ENCODE data around the gene UEVLD.
"Not testable (repeated sequence)": the region's sequence is repeated elsewhere in the genome, so short reads cannot be mapped to it uniquely, and the experiment has no call there.

Gene UEVLD

GRCh38 chr11:18588297-18589252 lies at the start of gene UEVLD:
Gene UEVLD, minus strand, starts transcription at chr11:18588734. Its CDS starts 80 bp downstream, at chr11:18588654.
- DNase-seq (ENCODE audit: low spot score) = peak; percentile 88

- peak; percentile 99 for DNase-seq (ENCODE audit: low spot score)
Measured at GRCh38 chr11:18634140-18635032, 45.9 kb upstream of the UEVLD start, which contains the start of gene SPTY2D1. Gene SPTY2D1, minus strand, starts transcription at chr11:18634342. Its CDS starts 85 bp downstream, at chr11:18634257.

GRCh38 chr11:18633256-18634139 lies 45.0 kb upstream of the UEVLD start:
- DNase-seq (ENCODE audit: low spot score) = no peak

DNA sequence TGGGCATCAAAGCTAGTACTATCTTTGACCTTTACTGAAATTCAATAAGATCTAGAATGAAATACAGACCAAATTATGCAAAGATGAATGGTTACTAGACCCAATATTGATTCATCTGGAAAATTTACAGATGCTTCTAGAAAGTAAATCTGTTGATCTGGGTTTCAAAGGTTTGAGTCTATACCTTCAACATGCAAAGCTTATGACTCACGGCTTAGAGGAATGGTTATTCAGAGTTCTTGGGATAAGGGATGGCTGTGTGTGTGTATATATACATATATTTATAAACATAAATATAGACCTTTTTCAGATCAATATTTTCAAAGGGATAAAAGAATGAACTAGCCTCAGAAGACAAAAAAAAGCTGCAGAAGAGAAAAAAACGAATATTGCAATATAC lies 44.3 kb upstream of the UEVLD start:
- no peak for DNase-seq (ENCODE audit: low spot score)

DNA sequence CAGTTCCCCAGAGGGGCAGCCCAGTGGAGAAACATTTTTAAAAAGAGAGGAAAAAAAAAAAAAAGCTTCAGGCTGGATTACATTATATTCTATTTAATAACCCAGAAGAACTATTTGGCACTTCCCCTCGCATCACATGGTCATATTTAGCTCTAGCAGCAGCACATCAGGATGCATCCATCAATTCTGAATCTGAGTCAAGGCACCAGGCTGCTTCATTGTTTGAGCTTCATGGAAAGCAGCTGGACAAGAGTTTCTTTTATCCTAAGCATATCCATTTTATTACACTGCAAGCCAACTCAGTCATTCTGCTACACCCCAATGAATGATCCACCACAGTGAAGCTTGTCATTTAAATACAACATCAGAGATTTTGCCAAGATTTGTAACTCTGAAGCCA lies 35.6 kb upstream of the UEVLD start:
- DNase-seq (ENCODE audit: low spot score) = peak; percentile 6

DNA sequence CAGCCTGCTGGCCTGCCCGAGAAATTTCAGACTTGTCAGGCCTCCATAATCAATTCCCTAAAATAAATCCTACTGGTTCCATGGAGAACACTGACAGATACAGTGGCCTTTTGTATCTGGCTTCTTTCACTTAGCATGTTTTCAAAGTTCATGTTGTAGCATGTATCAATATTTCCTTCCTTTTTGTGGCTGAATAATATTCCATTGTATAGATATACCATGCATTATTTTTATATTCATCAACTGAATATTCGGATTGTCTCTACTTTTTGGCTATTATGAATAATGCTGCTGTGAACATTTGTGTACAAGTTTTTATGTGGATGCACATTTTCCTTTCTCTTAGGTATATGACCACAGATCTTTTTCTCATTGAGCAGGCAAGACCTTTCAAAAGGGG lies 35.2 kb upstream of the UEVLD start:
- DNase-seq (ENCODE audit: low spot score) = no peak

DNA sequence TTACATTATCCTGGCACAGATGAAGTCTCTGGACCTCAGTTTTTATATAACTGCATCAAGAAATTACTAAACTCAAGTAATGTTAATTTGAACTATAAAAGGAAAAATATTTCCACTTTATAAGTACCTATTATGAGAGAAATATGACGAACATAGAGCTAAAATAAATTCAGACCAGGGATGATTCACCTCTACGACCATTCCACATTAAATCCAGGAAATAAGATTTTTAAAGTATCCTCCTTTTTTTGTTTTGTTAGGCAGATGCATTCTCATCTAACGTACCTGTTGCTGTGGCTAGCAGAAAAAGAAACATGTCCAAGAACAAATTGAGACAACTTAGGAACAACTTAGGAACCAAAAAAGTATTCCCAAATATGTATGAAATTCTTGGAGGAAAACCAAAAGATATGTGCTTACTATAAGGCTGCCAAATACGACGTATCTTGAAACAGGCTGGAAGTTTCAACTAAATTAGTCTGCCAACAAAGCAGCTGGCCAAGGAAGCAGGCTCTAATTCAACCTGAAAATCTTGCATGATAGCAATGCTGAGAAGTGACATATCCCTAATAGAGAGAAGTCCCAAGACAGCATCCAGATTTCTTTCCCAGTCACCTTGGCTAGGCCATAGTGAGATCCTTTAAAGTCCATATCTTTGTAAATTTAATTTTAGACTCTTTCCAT lies 29.9 kb upstream of the UEVLD start:
- DNase-seq (ENCODE audit: low spot score) = no peak

DNA sequence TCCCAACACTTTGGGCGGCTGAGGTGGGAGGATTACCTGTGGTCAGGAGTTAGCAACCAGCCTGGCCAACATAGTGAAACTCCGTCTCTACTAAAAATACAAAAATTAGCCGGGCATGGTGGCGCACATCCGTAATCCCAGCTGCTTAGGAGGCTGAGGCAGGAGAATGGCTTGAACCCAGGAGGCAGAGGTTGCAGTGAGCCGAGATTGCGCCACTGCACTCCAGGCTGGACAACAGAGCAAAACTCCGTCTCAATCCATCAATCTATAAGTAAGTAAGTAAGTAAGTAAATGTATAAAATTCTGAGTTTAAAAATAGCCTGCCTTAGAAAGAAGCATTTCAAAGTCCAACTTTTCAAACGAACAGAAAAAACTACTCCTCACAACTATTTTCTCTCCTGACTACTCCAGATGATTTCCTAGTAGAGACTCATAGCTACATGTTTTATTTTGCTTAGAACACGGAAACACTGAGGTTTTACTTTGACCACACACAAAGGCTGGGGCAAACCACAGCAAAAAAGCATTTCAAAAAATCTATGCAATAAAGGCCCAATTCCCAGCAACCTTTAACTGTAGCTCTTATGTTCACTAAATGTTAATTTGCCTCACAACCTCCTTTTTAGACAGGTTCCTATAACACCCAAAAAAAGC lies 29.3 kb upstream of the UEVLD start:
- no peak for DNase-seq (ENCODE audit: low spot score)

DNA sequence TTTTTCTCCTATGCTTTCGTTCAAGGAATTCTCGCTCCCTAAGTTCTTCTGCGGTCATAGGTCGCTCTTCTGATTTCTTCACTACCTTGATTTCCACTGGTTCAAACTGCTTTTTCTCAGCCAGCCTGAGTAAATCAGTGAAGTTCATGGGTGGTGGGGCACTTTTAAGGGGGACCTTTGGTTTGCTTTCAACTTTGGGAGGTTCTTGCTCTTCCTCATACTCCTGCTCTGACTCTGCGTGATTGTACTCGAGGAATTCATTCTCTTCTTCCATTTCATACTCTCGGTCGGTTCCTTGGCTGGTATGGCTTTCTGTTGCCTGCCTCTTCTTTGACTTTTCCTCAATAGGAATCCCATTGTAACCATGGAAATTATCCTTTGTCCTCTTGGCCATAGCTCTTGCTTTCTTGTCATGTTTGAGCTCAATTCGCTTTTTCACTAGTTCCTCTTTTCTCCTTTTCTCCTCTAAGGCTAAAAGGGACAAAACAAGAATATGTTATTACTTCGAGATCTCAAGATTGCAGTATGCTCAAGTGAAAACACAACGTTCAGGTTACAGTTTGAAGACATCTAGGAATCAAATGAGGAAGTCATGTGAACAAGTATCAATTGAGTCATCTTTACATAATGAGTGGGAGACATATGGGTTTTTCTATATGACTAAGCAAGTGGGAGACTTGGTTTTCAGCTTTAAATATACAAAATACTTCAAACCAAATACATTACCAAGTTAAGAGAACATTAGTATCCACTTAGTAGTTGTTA lies 27.3 kb upstream of the UEVLD start:
- no peak for DNase-seq (ENCODE audit: low spot score)

- no peak for DNase-seq (ENCODE audit: low spot score)
Measured at GRCh38 chr11:18614667-18615066, 26.1 kb upstream of the UEVLD start.

GRCh38 chr11:18612394-18612793 lies 23.9 kb upstream of the UEVLD start:
- DNase-seq (ENCODE audit: low spot score) = no peak

- DNase-seq (ENCODE audit: low spot score) = no peak
Measured at GRCh38 chr11:18611196-18611595, 22.7 kb upstream of the UEVLD start.

- no peak for DNase-seq (ENCODE audit: low spot score)
Measured at GRCh38 chr11:18608376-18608775, 19.8 kb upstream of the UEVLD start.

DNA sequence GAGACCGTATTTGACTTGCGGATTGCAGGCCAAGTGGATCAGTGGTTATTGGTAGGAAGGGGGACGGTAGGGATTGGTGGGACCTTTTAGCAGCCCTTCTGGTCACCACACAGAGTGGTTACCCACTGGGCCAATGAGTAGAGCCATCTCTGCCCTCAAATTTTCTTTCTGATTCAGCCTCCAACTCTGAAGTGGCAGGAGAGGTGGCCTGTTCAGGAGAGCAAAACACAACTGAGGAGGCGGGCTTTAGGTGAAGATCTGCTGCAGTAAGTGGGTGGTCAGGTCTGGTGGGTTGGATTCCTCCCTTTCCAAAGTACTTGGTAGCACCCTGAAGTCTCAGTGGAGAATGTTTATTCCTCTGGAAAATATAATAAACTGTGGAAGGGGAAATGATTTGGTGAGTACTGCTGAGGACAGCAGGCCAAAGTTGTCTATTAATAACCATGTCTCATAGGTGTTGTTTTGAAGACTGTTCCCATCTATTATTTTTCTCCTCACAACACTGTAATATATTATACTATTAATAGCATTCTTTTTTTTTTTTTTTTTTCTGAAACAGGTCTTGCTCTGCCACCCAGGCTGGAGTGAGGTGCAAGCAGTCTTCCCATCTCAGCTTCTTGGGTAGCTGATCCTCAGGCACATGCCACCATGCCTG lies 12.5 kb upstream of the UEVLD start:
- DNase-seq (ENCODE audit: low spot score) = no peak

DNA sequence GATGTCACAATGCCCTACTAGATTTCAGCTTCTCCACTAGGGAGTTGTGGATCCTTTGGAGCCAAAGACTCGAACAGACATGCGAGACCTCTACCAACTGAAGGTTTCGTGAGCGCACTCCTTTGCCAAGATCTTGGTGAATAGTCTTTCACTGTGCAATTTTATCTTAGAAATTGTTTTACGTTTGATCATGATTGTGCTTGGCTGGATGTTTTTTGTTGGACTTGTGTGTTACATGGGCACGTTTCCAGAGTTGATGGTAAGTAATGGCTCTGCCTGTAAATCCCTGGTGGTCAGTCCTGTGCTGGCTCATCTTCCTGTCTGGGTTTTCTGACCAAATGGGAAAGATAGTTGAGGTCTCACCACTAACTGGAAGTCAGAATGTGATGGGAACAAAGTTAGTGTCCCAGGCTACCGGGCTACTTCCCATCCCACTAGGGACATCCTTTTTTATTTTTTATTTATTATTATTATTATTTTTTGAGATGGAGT lies 11.3 kb upstream of the UEVLD start, which contains the start of gene MISFA:
TSS of gene MISFA (plus strand) at position 51 of the 492 bp plus-strand sequence. CDS start at position 191, 140 bp downstream.
- no peak for DNase-seq (ENCODE audit: low spot score)

- DNase-seq (ENCODE audit: low spot score) = no peak
Measured at GRCh38 chr11:18594999-18595749, 6.6 kb upstream of the UEVLD start.

GRCh38 chr11:18594088-18594487 lies 5.6 kb upstream of the UEVLD start:
- DNase-seq (ENCODE audit: low spot score) = not testable (repeated sequence)

DNA sequence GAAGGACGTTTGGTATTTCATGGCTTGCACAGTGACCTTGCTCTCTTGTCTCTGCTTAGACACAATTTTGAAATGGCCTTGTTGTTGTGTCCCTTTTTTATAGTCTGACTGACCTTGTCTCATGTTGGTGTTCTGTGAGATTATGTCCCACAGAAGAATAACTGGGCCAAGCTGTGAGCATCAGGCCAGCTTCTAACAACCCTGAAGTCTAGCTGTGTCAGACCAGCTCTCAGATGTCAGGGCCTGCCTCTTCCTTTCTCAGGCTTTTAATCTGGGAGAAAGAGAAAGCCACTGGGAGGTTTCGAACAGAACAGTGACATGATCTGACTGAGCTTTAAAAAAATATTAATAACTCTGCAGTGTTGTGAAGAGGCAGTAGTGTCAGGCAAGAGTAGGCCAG lies 2.0 kb upstream of the UEVLD start:
- no peak for DNase-seq (ENCODE audit: low spot score)
